Umbilical cord (tissue), 2 donors: ENCODE measurements around the gene SLC38A5. TPM values are rescaled to one million over a fixed set of nuclear protein-coding genes. Genes with fewer than 3 reads are reported as not detected.
"Not testable (repeated sequence)": the region's sequence is repeated elsewhere in the genome, so short reads cannot be mapped to it uniquely, and the experiment has no call there.

ENCODE experiments used
- DNase-seq: peaks from one replicate; pipeline ENCODE4 v3.0.0-alpha.2; 2015; ENCODE audit warnings: low spot score
- total RNA-seq: library from RNA; depleted of rRNA; stranded (reverse); fragments of >200 nt; gene quantifications from one replicate; pipeline ENCODE4 v1.2.3, GENCODE V29; 2014; ENCODE audit warnings: low replicate concordance; ENCODE audit not compliant: insufficient read depth

Gene SLC38A5
- 35.2 TPM for total RNA-seq

DNA sequence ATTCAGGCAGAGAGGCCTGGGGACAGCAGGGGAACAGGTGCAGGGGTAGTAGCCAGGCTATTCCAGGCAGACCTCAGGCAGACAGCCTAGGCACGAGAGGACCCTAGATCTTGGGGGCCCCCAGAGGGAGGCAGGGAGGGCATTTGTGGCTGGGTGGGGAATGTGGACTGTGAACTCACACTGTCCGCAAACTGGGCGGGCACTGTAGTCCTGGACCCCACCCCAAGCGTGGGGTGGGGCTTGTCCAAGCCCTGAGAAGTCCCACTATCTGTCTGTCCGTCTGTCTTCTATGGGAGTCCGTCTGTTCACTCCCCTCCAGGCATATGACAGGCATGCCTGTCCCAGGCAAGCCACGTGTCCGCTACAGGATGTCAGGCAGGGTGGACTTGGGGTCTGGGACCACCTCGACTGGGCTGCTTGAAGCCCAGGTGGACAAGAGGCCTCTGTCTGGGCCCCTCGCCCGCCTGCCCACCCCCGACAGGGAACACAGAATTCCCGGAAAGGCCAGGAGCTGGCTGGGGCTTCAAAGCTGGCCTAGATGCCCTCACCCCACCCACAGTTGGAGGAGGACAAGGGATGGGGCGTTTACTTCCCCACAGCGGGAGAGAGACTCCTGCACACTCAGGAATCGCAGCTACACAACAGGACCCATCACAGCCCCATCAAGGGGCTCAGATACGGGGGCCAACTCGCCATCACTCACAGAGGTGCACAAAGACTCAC lies at the start of gene SLC38A5:
SLC38A5 (minus strand) TSS at position 151 of the 723 bp plus-strand sequence. CDS start 2,336 bp downstream, outside the sequence.
- DNase-seq, result no peak

DNA sequence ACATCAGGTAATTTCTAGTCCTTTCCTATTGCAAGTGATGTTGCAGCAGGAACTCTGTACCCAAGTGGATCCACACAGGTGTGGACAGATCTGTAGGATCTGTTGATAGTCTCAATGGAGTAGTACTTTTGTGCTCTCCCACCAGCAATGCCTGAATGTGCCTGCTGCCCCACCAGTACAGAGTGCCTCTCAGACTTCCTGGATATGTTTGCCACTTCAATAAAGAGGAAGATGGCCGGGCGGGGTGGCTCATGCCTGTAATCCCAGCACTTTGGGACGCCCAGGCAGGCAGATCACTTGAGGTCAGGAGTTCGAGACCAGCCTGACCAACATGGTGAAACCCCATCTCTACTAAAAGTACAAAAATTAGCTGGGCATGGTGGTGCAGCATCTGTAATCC lies 49.4 kb upstream of the SLC38A5 start:
- not testable (repeated sequence) for DNase-seq

DNA sequence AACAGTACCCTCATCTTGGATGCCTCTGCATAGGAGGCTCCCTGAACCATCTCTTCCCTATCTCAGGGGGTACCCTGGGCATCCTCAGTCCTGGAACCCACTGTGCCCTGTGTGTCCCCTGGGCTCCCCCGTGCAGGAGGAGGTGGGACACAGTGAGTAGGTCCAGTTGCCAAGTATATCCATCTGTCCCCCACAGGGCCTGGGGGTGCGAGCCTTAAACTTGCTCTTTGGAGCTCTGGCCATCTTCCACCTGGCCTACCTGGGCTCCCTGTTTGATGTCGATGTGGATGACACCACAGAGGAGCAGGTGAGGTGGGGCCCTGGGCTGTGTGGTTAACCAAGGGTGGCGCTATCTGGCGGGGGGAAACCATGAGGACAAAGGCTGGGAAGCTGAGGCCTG lies 46.9 kb upstream of the SLC38A5 start:
- DNase-seq, result no peak

DNA sequence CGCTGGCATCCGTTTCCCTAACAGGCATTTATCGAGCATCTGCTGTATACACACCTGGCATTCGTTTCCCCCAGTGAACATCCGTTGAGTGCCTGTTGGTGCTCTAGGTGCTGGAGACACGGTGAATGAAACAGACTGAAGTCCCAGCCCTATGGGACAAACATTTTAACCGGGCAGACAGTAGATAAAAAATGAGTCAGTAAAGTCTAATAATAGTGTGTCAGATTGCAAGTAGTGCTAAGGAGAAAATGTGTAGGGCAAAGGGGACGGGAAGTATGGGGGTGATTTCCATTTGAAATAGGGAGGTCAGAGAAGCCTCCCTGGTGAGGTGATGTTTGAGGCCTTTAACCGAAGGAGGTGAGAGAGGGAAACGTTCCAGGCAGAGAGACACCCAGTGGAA lies 46.2 kb upstream of the SLC38A5 start:
- no peak for DNase-seq

DNA sequence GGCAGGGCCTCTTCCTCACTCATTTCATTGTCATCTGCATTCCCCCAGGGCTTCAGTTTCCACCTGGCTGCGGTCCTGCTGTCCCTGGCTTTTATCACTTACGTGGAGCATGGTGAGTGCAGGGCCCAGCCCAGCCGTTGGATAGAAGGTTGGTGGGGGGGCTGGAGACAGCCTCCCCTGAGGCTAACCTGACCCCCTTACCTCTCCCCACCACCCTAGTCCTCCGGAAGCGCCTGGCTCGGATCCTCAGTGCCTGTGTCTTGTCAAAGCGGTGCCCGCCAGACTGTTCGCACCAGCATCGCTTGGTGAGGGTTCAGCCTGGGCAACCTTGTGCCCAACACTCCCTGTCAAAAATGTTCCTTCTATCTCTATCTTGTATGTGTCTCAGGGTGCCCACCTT lies 45.8 kb upstream of the SLC38A5 start:
- DNase-seq, result no peak

DNA sequence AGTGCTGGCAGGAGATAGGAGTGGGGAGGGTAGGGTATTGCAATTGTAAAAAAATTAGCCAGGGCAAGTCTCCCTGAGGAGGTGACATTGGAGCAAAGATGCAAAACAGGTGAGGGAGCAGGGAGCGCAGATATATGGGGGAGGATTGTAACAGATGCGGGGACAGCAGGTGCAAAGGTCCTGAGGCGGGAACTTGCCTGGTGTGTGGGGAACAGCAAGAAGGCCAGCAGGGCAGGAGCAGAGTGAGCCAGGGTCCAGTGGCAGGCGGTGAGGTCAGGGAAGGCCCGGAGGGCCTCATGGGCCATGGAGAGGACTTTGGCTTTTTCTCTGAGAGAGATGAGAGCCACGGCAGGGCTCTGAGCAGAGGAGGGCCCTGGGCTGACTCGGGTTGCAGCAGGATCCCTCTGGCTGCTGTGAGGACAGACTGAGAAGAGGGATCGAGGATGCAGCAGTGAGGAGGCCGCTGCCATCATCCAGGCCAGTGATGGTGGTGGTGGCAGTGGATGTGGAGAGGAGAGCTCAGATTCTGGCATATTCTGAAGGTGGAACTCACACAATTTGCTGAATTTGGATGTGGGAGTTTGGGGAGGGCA lies 44.9 kb upstream of the SLC38A5 start:
- DNase-seq, result no peak

DNA sequence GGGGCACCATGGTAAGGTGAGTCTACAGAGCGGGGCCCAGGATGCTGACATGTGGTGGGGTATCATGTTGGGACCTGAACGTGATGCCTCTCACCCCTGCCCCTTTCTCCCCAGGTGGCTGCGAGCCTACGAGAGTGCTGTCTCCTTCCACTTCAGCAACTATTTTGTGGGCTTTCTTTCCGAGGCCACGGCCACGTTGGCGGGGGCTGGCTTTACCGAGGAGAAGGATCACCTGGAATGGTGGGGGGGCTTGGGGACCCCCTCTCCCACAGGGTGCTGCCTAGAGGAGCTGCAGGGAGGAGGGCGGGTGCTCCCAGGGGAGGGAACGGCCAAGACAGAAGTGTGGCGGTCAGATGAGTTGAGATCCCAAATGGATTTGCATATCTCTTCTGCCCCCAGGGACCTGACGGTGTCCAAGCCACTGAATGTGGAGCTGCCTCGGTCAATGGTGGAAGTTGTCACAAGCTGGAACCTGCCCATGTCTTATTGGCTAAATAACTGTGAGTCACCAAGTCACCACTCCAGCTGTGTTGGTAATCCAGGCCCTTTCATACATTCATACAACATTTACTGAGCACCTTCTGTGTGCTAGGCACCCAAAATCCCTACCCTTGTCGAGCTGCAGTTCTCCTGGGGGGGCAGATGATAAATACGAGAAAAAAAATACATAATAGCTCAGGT lies 44.2 kb upstream of the SLC38A5 start:
- DNase-seq, result no peak

DNA sequence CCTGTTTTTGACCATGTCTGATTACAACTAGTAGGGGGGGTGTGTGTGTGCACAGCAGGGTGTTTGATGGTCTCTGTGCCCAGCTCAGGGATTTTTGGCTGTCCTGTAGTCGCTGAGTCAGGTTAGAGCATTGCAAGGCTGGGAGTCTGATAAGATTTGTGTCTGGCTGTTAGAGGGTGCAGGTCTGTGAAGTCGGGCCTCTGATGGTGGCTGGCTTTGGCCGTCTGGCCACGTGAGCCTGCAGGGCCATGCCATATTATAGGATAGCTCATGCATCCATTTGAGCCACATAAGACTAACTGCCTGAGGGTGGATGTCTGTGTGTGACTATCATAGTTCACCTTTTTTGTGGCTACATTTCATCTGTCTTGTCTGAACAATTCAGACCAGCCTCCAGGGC lies 43.6 kb upstream of the SLC38A5 start:
- DNase-seq, result no peak

DNA sequence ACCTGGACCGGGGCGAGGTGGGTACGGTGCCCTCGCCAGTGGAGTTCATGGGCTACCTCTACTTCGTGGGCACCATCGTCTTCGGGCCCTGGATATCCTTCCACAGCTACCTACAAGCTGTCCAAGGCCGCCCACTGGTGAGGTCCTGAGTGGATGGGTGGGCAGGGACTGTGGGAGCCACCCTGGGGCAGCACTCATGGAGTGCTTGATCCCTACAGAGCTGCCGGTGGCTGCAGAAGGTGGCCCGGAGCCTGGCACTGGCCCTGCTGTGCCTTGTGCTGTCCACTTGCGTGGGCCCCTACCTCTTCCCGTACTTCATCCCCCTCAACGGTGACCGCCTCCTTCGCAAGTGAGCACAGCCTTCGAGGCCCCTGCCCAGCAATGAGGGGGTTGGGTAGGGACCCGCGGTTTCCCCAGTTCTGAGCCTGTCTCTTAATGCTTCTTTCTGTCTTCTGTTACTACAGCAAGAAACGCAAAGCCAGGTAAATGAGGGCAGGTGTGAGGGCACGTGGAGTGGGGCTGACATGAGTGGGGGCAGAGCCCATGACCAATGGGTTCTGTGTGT lies 42.4 kb upstream of the SLC38A5 start:
- no peak for DNase-seq

DNA sequence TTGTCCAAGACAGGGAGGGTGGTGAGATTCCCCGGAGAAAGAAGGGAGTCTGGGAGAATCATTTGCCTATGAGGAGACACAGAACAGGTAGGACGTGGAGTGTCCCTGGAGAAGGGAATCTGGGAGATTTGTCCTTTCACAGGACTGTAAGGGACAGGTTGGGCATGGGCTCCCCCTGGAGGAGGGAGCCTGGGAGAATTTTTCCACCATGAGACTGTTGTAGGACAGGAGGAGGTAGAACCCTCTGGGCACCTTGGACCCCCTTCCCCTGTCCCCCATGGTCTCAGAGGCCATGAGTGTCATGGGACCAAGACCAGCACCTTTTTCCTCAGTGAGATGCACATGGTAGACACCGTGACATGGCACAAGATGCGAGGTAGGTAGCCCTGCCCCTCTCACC lies 41.5 kb upstream of the SLC38A5 start:
- DNase-seq, result no peak

DNA sequence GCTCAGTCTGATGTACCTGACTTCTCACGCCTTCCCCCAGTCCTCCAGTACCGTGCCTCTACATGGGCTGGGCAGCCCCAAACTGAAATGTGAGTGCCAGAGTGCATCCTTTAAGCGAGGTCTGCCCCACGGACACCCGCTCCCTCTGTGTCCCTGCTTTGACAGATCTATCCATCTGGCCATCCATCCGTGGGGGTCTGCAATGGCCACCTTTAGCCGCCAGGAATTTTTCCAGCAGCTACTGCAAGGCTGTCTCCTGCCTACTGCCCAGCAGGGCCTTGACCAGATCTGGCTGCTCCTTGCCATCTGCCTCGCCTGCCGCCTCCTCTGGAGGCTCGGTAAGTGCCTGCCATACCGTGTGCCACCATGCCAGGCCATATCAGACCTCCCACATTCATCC lies 39.6 kb upstream of the SLC38A5 start:
- DNase-seq, result no peak

DNA sequence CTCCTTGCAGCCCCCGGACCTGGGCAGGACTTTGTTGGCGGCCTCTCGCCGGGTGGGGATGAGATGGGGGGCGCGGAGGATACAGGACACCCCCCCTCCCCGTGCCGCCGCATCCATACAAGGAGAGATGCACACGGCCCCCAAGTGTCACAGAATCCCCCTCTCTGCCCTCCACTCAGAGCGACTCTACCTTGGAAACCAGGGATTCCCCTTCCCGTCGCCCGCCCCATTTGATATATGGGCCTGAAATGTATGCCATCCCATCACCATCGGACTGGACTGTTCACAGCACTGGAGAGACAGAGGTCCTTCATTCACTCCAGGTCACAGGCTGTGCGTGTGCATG lies 39.2 kb upstream of the SLC38A5 start:
- DNase-seq, result no peak

DNA sequence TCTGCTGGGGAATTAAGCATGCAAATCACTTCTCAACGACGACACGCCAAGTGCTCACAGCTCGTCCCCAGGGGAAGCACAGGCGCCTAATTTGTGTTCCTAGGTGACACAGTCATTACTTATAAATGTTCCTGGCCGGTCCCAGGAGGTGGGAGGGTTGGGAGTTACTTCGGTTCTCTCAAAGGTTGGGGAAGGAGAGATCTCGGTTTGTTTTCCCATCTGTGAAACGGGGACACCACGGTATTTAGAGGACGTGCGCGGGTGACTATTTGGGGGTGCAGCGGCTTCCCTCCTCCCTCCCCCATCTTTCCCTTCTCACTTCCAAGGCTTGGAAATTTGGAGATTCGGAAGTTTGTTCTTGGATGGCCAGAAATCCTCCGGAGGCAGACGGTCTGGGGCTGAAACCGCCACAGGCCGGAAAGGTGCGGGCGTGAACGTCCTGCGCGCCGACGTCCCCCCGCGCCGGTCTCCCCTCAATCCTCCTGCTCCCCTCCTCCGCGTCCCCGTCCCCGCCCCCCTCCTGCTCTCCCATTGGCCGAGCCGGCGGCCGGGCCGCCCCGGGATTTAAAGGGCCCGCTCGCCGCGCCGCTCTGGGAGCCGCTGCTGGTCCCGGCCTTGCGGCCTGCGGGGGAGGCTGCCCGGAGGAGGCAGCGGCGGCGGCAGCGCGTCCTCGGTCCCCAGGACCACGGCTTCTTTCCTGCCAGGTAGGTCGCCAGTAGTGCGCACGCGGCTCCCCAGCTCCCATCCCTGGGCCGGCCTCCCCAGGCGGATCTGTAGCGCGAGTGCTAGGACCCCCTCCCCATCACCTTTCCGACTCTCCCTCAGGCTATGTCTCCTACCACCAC lies 38.6 kb upstream of the SLC38A5 start, which contains the start of gene PORCN:
PORCN (plus strand) TSS at position 593 of the 845 bp plus-strand sequence. CDS start 829 bp downstream, outside the sequence.
- peak; percentile 75 for DNase-seq

DNA sequence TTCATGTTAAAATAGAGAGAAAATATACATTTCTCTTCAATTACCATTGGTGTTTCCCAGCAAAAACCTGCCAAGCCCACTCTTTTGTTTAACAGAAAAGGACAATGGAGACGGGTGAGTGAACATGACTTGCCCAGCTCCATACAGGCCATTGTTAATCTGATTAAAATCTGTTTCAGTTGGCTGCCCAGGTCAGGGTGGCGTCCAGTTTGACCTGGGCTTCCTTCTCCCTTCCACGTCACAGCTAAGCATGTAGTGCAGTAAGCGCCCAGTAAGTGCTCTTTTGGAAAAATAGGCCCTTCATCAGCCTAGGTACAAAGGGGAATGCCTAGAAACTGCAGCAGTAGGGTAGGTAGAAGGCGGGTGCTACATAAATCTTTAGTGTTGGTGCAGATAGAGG lies 37.2 kb upstream of the SLC38A5 start:
- no peak for DNase-seq

DNA sequence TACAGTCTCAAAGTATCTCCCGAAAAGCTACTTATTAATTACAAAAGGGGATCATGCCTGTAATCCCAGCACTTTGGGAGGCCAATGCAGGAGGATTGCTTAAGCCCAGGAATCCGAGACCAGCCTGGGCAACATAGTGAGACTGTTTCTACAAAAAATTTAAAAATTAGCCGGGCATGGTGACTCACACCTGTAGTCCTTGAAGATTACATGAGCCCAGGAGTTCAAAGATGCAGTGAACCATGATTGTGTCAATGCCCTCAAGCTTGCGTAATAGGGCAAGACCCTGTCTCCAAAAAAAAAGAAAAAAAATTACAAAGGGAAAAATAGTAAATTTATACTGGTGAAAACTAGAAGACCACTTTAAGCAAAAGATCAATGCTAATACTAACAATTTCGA lies 35.4 kb upstream of the SLC38A5 start:
- no peak for DNase-seq

DNA sequence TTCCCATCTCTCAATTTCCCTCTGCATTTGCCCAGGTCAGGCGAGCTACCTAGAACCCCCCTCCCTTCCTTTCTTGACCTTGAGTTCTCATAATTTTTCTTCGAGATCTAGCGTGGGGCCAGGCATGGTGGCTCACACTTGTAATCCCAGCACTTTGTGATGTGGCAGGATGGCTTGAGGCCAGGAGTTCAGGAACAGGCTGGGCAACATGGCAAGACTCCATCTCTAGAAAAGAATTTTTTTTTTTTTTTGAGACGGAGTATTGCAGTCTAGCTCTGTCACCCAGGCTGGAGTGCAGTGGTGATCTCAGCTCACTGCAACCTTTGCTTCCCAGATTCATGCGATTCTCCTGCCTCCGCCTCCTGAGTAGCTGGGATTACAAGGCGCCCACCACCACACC lies 34.2 kb upstream of the SLC38A5 start:
- DNase-seq, result no peak

DNA sequence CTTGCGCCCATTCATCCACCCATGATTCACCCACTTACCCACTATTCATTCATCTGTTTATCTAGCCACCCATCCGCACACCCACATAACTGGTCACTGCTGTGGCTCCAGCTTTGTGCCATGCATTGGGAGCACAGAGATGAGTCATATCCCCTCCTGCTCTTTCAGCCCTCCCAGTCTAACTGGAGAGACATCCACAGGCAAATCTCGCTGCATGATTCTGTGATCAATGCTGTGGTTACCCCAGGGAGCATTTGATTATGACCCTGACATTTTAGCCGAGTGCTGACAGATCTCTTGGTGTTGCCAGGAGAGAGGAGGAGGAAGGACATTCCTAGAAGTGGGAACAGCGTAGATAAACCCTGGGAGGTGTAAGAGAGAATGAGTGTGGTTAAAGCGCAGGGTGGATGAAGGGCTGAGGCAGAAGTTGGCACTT lies 28.3 kb upstream of the SLC38A5 start:
- DNase-seq, result no peak

DNA sequence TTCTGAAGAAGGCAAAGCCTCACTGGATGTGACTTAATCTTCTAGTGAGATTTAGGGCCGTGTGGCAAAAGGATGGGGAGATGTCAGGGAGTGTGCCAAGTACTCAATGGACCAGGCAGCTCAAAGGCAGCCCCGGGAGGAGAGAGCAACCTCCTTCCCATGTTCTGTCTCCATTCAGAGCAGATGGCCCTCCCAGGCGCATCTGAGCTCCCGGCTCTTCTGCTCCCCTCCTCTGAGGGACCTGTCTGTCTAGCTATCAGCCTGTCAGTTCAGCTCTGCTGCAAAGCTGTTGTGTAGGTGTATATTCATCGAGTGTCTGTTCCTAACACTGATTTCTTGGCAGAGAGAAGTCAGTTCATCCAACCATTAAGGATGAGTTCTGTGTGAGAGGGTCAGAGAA lies 27.8 kb upstream of the SLC38A5 start:
- DNase-seq, result no peak

DNA sequence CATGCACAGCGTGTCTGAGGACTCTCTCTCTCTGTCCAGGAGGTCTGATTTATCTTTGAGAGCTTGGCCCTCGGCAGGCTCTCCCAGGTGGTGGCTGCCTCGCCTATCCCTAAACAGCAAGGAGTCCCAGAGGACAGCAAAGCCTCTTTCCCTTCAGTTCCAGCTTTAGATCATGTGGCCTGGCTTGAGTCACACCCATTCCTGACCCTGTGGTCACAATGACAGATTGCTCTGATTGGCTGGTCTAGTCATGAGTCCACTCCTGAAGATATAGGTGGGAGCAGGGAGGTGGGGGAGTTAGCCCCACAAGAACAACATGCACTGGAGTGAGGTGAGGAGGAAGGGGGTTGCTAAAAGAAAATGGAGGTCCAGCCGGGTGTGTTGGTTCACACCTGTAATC lies 26.6 kb upstream of the SLC38A5 start:
- no peak for DNase-seq

DNA sequence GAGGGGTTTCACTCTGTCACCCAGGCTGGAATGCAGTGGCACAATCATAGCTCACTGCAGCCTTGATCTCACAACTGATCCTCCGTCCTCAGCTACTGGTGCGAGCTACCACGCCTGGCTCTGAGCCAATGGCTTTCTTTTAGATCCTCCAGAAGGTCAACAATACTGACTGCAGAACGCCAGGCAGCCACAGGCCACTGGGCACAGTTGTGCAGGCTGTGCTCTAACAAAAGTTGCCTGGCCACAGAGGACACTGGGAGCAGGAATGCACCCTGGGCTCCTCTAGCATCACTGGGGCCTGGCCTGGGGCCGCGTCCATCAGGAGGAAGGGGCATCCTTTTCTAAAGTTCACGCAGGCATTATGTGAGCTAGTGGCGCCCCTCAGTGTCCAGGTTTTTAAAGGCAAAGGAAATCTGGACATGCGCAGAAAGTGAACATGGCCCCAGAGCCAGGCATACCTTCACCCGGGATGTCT lies 23.9 kb upstream of the SLC38A5 start:
- DNase-seq, result peak; percentile 48

DNA sequence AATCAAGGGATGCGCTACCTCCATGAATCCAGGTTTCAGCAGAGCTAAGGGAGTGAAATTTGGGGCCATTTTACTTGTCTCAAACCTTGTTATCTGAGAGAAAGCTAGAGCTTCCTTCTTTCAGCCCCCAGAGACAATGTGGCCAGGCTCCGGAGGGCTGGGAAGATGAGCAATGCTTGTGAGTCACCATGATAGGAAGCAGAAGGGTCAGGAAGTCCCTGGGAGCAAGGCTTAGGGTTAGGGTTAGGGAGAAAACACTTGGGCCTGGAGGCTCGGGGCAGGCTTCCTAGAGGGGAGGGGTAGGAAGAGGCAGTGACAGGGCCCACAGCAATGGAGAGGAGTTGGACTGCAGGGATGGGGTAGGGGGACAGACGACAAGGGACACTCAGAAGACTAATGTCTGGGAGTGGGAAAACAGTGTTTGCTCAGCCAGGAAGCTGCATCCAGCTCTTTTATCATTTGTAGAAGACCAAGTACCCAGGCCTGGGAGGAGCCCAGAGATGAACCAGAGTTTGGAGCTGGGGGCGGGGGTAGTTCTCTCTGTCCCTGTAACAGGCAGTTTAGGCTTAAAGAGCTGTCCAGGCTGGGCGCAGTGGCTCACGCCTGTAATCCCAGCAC lies 22.3 kb upstream of the SLC38A5 start:
- DNase-seq, result no peak
